HG02943 (cell line): ENCODE results near the gene CFAP65.

Experiments used
- ATAC-seq: cut with Tn5 transposase; IDR thresholded peaks from one replicate; pipeline ENCODE4 v1.9.1; 2021; ENCODE audit warnings: mild to moderate bottlenecking, low read depth, moderate library complexity; ENCODE audit not compliant: unreplicated experiment

Gene CFAP65

DNA sequence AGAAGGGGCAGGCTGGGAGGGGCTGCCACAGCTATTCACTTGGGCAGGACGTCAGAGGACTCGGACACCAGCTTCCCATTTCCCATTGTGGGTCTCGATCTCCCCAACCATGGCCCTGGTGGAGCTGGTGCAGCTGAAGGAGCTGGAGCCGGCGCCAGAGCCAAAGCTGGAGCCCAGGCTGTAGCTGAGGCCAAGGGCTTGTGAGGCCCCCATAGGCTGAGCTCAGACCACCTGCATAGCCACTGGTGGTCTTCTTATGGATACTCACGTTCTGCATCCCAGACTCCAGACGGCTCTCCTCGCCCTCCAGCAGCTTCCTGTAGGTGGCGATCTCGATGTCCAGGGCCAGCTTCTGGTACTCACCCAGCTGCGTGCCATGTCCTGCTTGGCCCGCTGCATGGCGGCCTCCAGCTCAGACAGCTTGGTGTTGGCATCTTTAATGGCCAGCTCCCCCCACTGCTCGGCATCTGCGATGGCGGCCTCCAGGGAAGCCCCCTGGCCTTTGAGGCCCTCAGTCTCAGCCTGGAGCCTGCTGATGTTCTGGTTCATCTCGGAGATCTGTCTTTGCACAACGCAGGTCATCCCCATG, 87.9 kb downstream of the CFAP65 start:
- ATAC-seq, result no peak
